Epithelial cell of umbilical artery (primary cell): Measurements from ENCODE around the gene CERS4. TPM values are rescaled to one million over a fixed set of nuclear protein-coding genes. Genes with fewer than 3 reads are reported as not detected.

Experiments used
- total RNA-seq: library from RNA; depleted of rRNA; stranded (reverse); fragments of >200 nt; gene quantifications from 2 replicates; pipeline ENCODE4 v1.2.3, GENCODE V29; 2014

The CERS4 gene
- total RNA-seq, result 1.5 and 1.9 TPM in 2 replicates

GRCh38 chr19:8208922-8209461, at the start of gene CERS4:
Gene CERS4 (plus strand): TSS chr19:8209370. CDS start chr19:8251077, 41,707 bp downstream.

GRCh38 chr19:8307965-8308866, 99.0 kb downstream of the CERS4 start, which contains the start of gene CD320:
Gene CD320 (minus strand): TSS chr19:8308358. CDS start chr19:8308290, 68 bp downstream.

Other genes starting within 250 kb of the CERS4 start
- gene ELAVL1, start 203.7 kb upstream of the CERS4 start, total RNA-seq, result 25.7 and 38.0 TPM in 2 replicates
- gene CCL25, start 156.6 kb upstream of the CERS4 start, total RNA-seq, result not detected in 2 replicates
- gene FBN3, start 59.8 kb upstream of the CERS4 start, total RNA-seq, result not detected in 2 replicates
- gene CD320, start 99.0 kb downstream of the CERS4 start, total RNA-seq, result 37.4 and 54.9 TPM in 2 replicates
- gene NDUFA7, start 112.0 kb downstream of the CERS4 start, total RNA-seq, result 9.0 and 26.3 TPM in 2 replicates
- 51.8 and 304 TPM in 2 replicates for gene RPS28, start 112.1 kb downstream of the CERS4 start, total RNA-seq
- 9.4 and 14.6 TPM in 2 replicates for gene KANK3, start 133.9 kb downstream of the CERS4 start, total RNA-seq
- gene ANGPTL4, start 154.8 kb downstream of the CERS4 start, total RNA-seq, result 9.9 and 13.3 TPM in 2 replicates
- gene RAB11B, start 181.0 kb downstream of the CERS4 start, total RNA-seq, result 19.5 and 29.9 TPM in 2 replicates
- 104 and 265 TPM in 2 replicates for gene MARCHF2, start 203.9 kb downstream of the CERS4 start, total RNA-seq
- 78.3 and 91.6 TPM in 2 replicates for gene HNRNPM, start 235.6 kb downstream of the CERS4 start, total RNA-seq